DOHH2 (cell line): ENCODE results near the gene PKP4.

Experiments used
- CTCF ChIP-seq: fragments of 200-600 bp; sonication (generic); IDR thresholded peaks from one replicate; pipeline ENCODE4 v1.5.1; 2014; ENCODE audit warnings: antibody characterized with exemption, mild to moderate bottlenecking, low read depth, low read length; ENCODE audit not compliant: poor library complexity, severe bottlenecking
- EZH2phosphoT487 ChIP-seq: fragments of 200-600 bp; sonication (generic); IDR thresholded peaks from 2 replicates; pipeline ENCODE4 v1.6.1; 2017; ENCODE audit warnings: borderline replicate concordance, mild to moderate bottlenecking, antibody characterized with exemption, low read length, moderate library complexity, mixed read lengths

DNA sequence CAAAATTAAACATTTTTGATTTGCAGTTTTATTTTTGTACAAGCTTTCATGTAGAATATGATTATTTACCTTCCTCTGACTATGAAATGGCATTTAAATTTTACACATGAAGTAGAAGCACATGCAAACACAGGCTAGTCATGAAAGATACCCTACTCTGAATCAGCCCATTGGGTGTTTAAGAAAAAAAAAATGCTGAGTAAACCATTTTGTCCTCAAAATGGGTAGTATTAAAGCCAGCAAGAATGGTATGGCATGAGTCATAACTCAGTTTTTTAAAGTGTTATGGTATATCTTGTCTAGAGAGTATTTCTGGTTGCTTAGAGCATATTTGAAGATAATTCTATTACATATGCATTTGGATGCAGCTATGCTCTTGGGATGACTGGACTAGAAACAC is 55.0 kb downstream of the PKP4 start:
- TF ChIP-seq CTCF (no peak), EZH2phosphoT487 (no peak)
